Adrenal gland (tissue), 12 donors: ENCODE data around the gene SBK2. TPM values are rescaled to one million over a fixed set of nuclear protein-coding genes. Genes with fewer than 3 reads are reported as not detected.

Experiments
- DNase-seq, 7 donors: peaks; one replicate each; pipeline ENCODE4 v3.0.0-alpha.2; 2019 to 2020
- H3K27ac ChIP-seq, 5 donors: fragments of 200-600 bp; sonication (generic) in 4 of 5; 1 replicate in 3 of 5; 2 replicates in 2 of 5; pipeline versions ENCODE4 v1.5.1 to v1.8.0; 2016 to 2020; ENCODE audit warnings: mild to moderate bottlenecking in 1 of 5
- H3K27me3 ChIP-seq: fragments of 200-600 bp; 2 replicates; pipeline ENCODE4 v1.8.0; 2021
- H3K36me3 ChIP-seq, 2 donors: fragments of 200-600 bp; replicated peaks in 1 of 2; 1 replicate in 1 of 2; 2 replicates in 1 of 2; pipeline versions ENCODE4 v1.5.1 to v1.8.0; 2018 to 2022
- H3K4me1 ChIP-seq, 2 donors: fragments of 200-600 bp; replicated peaks in 1 of 2; 1 replicate in 1 of 2; 2 replicates in 1 of 2; pipeline versions ENCODE4 v1.5.1 to v1.8.0; 2018 to 2021
- H3K4me3 ChIP-seq, 4 donors: fragments of 200-600 bp; sonication (generic) in 3 of 4; one replicate each; pipeline ENCODE4 v1.5.1; 2016 to 2018
- H3K9me3 ChIP-seq, 3 donors: fragments of 200-600 bp; sonication (generic) in 1 of 3; replicated peaks in 1 of 3; 1 replicate in 2 of 3; 2 replicates in 1 of 3; pipeline versions ENCODE4 v1.5.1 to v1.8.0; 2016 to 2021
- POLR2A ChIP-seq, 2 donors: fragments of 450-650 bp; IDR thresholded peaks; one replicate each; pipeline ENCODE4 v1.6.1; 2017; ENCODE audit warnings: antibody characterized with exemption in 2 of 2, mild to moderate bottlenecking in 2 of 2, moderate library complexity in 1 of 2
- WGBS, 4 donors: extraction: QIAGEN DNeasy Blood & Tissue Kit in 2 of 4; methylation state at CpG; one replicate each; pipeline versions ENCODE4 v1.1.5 to v1.1.7; 2013 to 2017; 5-methylcytosine and 5-hydroxymethylcytosine counted together
- intact Hi-C, 2 donors: fragments of 100-400 bp; cut with DNase I; formaldehyde crosslinking; loops; one replicate each; pipeline versions ENCODE4 v1.14.1 to v1.15.0; 2022 to 2023
- polyA plus RNA-seq, 3 donors: library from polyadenylated mRNA; stranded (reverse); fragments of 200-250 nt in 2 of 3; fragments of 350-450 nt in 1 of 3; fragmentation: Illumina TruSeq in 1 of 3; extraction: RNeasy Lipid Tissue Mini Kit (QIAGEN cat#74804) in 1 of 3; gene quantifications; one replicate each; pipeline ENCODE4 v1.2.3, GENCODE V29; 2013 to 2014
- total RNA-seq, 9 donors: library from RNA; depleted of rRNA in 4 of 9; stranded (reverse); fragments of >200 nt in 4 of 9; fragments of 120-200 nt in 1 of 9; fragmentation: NEBNext Ultra II Directional in 1 of 9; extraction: Animal tissue kit (Norgen Biotek cat#: 25700) in 1 of 9; gene quantifications; one replicate each; pipeline versions ENCODE4 v1.1.0 to v1.2.4, GENCODE V29; 2013 to 2023
- TF ChIP-seq, protein P1 (sequence below), 6 experiments: fragments of 450-650 bp in 4 of 6; fragments of 200-600 bp in 2 of 6; sonication (generic) in 1 of 6; IDR thresholded peaks; 1 replicate in 5 of 6; 2 replicates in 1 of 6; pipeline versions ENCODE4 v1.5.1 to v1.8.0; 2016 to 2021; ENCODE audit warnings: antibody characterized with exemption in 6 of 6, mild to moderate bottlenecking in 2 of 6, moderate library complexity in 1 of 6
- donor health status: healthy with polysubstance abuse.
- donor health status: Bipolar disorder and iron deficiency.
- donor health status: DM: yes; HTN: yes; CAD: no.
- donor health status: DM: no; HTN: no; CAD: no.
- donor health status: DM: no; HTN: no; CAD: no.
- donor health status: DM: yes; HTN: yes; CAD: no.

Gene SBK2
- total and polyA plus RNA-seq, 12 donors, result not detected

GRCh38 chr19:55567708-55568328, 30.9 kb upstream of the SBK2 start:
- H3K27ac ChIP-seq, result no peak overlapping the region
- no peak for DNase-seq
- no peaks in the 10 kb centered on the region for H3K9me3 ChIP-seq
- intact Hi-C loops, result no loop called here
- H3K4me3 ChIP-seq, result no peak overlapping the region
- TF ChIP-seq, protein P1, sequence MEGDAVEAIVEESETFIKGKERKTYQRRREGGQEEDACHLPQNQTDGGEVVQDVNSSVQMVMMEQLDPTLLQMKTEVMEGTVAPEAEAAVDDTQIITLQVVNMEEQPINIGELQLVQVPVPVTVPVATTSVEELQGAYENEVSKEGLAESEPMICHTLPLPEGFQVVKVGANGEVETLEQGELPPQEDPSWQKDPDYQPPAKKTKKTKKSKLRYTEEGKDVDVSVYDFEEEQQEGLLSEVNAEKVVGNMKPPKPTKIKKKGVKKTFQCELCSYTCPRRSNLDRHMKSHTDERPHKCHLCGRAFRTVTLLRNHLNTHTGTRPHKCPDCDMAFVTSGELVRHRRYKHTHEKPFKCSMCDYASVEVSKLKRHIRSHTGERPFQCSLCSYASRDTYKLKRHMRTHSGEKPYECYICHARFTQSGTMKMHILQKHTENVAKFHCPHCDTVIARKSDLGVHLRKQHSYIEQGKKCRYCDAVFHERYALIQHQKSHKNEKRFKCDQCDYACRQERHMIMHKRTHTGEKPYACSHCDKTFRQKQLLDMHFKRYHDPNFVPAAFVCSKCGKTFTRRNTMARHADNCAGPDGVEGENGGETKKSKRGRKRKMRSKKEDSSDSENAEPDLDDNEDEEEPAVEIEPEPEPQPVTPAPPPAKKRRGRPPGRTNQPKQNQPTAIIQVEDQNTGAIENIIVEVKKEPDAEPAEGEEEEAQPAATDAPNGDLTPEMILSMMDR (IDR thresholded peaks at IDR 0.05), result no peak
- no peaks in the 10 kb centered on the region for H3K4me1 ChIP-seq
- no peaks in the 10 kb centered on the region for H3K36me3 ChIP-seq
- peaks cover 3% of the 10 kb centered on the region for H3K27me3 ChIP-seq

DNA sequence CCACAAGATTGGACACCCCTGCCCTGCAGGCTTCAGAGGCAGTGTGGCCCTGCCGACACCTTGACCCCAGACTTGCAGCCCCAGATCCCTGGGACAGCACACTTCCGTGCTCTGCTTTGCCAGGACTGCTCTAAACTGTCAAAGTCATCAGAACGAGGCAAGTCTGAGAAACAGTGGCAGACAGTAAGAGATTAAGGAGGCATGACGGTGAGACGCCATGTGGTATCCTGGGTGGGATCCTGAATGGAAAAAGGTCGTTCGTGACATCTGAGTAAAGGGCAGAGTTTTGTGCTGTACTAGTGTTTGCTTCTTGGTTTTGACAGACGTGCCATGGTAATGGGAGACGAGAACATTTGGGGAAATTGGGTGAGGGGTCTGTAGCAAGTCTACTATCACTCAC, 29.9 kb upstream of the SBK2 start:
- no peaks in the 10 kb centered on the region for H3K36me3 ChIP-seq
- WGBS, 4 donors, result 37 to 48% (median 39%) methylated on average over 9 of the region's 9 CpGs
- no peak overlapping the region for H3K4me3 ChIP-seq
- H3K9me3 ChIP-seq, result no peaks in the 10 kb centered on the region
- no peak overlapping the region for H3K27ac ChIP-seq
- intact Hi-C loops, result no loop called here
- peaks cover 3% of the 10 kb centered on the region for H3K27me3 ChIP-seq
- DNase-seq, result no peak
- no peak for TF ChIP-seq POLR2A (IDR thresholded peaks at IDR 0.05)
- no peaks in the 10 kb centered on the region for H3K4me1 ChIP-seq

DNA sequence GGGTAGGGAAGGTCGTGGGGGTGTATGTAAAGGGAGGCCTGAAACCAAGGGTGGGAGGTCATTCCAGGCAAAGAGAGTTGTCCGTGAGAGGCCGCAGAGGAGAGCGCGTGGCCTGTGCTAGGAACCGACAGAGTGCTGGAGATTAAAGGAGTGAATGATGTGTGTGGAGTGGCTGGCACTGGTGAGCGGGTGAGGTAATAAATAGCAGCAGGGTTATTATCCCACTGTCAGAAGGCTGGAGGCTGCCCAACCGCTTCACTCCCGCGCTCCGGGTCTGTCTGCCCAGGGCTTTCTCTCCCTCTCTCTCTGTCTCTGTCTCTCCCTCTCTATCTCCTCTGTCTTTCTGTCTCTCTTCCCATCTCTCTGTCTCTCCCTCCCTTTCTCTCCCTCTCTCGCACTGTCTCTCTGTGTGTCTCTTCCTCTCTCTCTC, 26.3 kb upstream of the SBK2 start:
- no peak for DNase-seq
- H3K36me3 ChIP-seq, result no peaks in the 10 kb centered on the region
- no peak overlapping the region for H3K4me3 ChIP-seq
- H3K27ac ChIP-seq, result no peak overlapping the region
- WGBS, 4 donors, result 41 to 66% (median 49%) methylated on average over 12 of the region's 12 CpGs
- TF ChIP-seq, protein P1 (IDR thresholded peaks at IDR 0.05), result no peak
- no peak for TF ChIP-seq POLR2A (IDR thresholded peaks at IDR 0.05)
- peaks cover 3% of the 10 kb centered on the region for H3K27me3 ChIP-seq
- no peaks in the 10 kb centered on the region for H3K4me1 ChIP-seq
- H3K9me3 ChIP-seq, result no peaks in the 10 kb centered on the region
- intact Hi-C loops, result no loop called here

GRCh38 chr19:55559684-55560083, 22.8 kb upstream of the SBK2 start:
- WGBS, 4 donors, result 67 to 84% (median 76%) methylated on average over 9 of the region's 9 CpGs

More at GRCh38 chr19:55559684-55560083, 22.8 kb upstream of the SBK2 start:
- H3K4me3 ChIP-seq, result no peak overlapping the region
- no peaks in the 10 kb centered on the region for H3K4me1 ChIP-seq
- no peaks in the 10 kb centered on the region for H3K9me3 ChIP-seq
- no peak for DNase-seq
- peaks cover 3% of the 10 kb centered on the region for H3K27me3 ChIP-seq
- H3K27ac ChIP-seq, result no peak overlapping the region
- H3K36me3 ChIP-seq, result no peaks in the 10 kb centered on the region
- TF ChIP-seq, protein P1 (IDR thresholded peaks at IDR 0.05), result no peak
- no peak for TF ChIP-seq POLR2A (IDR thresholded peaks at IDR 0.05)
- intact Hi-C loops, result no loop called here
